HG02840 (cell line): ENCODE results near the gene PSMA6.
"Not testable (repeated sequence)": the region's sequence is repeated elsewhere in the genome, so short reads cannot be mapped to it uniquely, and the experiment has no call there.

Source experiments
- ATAC-seq: cut with Tn5 transposase; IDR thresholded peaks from one replicate; pipeline ENCODE4 v1.9.1; 2021; ENCODE audit warnings: mild to moderate bottlenecking, moderate library complexity, moderate number of reproducible peaks; ENCODE audit not compliant: unreplicated experiment, low FRiP score

Gene PSMA6

DNA sequence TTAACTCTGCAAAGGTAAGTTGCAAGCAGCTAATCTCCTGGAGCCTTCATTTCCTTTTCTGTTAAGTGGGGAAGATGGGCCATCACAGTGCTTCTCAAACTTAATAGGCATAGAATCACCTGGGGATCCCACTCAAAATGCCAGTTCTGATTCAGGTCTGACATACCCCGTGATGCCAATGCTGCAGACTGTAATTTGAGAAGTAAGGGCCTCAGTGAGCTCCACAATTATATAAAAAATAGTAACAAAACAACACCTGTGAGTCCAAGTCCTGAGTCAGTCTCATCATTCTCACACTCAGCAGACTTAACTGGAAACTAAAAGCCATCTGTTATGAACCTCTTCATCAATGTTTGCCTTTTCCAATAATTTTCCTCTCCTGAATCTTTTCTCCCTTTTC is 10.8 kb upstream of the PSMA6 start:
- ATAC-seq = no peak

DNA sequence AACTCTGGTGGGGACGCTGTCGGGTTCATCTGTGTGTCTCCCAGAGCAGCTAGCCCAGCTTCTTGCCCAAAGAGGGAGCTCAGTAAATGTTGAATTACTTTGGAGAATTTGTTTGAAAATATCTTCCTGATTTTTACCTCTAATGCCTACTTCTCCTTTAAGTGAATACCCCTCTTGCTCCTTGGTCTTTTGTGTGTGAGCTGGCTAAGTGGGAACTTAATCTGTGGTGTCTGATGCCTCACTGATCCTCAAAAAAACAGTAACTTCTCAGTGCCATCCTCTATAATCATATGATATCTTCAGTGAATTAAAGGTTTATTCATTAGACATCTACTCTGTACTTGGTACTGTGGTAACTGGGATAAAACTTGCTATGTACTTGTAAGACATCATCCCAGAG is 7.7 kb upstream of the PSMA6 start:
- ATAC-seq = no peak

DNA sequence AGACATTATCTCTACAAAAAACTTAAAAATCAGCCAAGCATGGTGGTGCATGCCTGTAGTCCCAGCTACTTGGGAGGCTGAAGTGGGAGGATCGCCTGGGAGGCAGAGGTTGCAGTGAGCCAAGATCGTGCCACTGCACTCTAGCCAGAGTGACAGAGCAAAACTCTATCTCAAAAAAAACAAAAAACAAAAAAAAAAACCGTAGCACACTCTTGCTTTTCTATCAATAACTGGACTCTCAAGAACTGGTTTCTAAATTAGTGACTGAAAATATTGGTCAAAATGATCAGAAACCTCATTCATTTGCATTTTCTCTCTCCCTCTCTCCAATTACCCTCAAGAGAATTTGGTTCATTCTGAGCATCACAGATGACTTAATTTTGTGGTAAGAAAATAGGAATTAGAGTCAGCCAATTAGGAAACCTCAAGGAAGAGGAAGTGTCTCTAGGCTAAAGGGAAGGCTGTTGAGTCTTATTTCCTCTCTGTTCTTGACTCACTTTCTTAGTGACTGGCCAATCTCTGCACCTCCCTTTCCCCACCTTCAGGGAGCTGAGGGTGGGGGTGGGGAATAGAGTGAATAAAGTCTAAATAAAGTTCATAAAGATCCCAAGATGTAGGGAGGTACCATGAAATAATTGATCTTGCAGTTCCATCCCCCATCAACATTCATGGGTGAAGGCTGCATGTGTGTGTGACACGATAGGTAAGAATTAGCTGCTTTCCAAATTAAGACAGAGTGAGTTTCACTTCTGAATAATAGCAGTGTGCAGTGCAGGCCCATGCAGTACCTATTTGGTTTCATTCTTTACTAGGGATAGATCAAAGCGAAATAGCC is 6.8 kb upstream of the PSMA6 start:
- peak; percentile 61 for ATAC-seq

DNA sequence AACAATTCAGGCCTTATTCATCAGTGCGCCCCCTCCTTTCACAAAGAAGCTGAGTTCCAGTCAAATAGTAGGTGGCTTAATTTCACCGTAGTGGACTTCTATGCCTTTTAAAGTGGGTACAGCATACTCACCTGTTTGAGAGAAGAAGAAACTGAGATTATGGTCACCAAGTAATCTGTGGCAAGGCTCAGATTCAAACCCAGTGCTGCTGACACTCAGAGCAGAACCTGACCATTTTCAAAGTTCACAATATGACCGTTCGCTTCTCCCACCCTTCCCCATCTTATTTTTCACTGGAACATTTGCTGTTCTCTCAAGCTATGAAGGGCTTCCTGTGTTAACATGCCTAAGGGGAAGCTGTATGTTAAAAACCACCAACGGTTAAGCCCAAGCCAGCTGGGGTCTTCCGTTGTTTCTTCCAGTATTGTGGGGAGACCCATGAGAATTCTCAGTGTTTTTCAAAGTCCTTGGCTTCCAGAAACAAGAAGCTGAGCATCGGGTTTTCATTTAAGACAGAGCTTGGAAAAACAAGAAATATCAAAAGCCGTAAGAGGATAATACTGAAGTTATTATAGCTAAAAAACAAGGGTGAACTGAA is 6.1 kb upstream of the PSMA6 start:
- ATAC-seq = no peak

DNA sequence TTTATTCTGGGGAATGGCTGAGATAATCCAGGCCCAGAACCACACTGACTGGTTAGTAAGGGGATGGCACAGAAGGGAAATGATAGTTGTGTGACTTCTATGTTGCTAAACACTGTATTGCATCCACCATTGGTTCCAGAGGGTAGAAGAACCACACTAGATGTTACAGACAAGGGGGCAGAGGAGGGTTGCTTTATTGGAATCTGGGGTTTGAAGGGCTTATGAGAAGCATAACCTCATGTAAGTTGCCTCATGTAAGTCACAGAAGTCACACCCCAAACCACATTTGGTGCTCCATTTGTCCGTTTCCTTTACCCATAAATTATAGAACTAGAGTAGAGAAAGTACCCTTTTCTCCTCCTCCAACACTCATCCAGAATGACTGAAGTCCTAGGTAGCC is 5.5 kb upstream of the PSMA6 start:
- no peak for ATAC-seq

DNA sequence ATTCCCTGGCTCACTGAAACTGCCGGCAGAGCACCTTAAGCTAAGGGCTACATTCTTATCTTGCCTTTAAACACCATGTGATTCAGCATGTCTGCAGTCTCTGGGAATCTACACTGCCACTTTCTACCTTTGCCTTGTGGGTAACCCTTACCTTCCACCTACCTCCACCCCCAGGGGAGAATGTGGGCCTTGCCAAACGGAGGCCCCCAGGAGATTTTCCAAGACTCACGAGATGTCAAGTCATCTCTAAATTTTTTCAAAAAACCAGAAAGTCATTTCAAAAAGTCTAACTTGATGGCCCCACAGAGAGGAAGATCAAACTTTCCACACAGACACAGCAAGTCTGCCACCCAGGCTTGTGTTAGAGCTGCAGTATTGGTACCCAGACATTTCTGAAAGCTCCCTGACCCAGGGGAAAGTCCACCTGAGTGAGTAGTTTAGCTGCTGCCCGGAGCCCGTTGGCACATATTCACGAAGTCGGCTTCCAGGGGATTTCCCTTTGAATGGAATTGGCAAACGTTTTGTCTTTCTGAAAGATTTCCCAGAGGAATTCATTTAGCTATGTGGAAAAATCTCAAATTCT is 4.7 kb upstream of the PSMA6 start:
- ATAC-seq = no peak

DNA sequence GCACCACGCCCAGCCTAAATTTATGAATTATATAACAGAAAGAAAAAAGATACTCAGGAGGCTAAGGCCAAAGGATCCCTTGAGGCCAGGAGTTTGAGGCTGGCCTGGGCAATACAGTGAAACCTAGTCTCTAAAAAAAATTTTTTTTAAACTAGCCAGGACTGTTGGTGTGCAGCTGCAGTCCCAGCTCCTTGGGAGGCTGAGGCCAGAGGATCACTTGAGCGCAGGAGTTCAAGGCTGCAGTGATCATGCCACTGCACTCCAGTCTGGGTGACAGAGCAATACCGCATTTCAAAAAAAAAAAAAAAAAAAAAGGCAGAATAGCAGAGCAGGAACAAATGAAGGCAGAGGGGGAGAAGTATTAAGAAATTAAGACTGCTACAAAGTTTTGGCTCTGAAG is 2.6 kb upstream of the PSMA6 start:
- no peak for ATAC-seq

DNA sequence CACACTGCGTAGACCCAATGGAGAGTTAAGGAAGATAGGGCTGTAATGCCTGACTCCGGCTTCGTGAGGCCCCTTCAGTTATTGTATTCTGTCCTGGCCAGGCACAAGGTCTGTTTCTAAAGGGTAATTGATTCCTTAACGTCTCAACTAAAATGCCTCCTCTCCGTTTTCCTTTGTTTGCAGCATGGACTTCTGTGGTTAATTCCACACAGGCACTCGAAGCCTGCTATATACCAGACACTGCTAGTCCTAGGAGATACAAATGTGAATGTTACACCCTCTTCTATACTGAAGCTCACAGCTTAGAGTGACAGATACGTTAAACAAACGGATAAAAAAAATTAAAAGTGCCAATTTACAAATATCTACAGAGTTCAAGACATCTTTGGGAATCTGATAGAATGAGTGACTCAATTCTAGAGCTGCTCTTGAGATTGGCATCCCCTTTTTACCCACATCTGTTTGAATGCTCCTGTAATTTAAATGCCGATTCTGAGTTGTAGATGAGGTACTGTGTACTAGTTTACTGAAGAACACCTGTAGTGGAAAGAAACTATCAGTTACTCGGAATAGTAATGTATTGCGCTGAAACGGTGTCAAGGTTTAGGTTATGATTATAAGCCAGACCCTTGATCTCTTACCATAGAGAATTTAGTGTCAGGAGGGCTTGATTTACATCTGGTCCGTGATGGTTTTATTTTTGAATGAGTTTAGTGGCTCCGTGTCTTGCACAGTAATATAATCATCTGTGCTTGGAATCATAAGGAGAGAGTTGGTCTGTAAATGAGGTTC is 784 bp downstream of the PSMA6 start:
- ATAC-seq = no peak

DNA sequence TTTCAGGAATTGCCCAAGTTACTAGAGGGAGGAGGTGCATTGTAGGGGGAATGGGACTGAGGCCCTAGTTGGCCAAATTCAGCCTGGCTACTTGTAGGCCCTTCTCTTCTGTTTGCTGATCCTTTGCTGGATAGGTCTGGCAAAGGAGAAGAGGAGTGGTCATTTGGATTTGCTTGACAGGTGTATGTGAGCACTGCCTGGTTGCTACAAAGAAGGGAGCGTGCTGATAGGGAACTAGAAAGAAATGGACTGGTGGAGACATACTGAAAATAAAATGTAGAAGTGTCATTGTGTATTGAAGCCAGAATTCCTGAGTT is 3.6 kb downstream of the PSMA6 start:
- ATAC-seq = no peak

DNA sequence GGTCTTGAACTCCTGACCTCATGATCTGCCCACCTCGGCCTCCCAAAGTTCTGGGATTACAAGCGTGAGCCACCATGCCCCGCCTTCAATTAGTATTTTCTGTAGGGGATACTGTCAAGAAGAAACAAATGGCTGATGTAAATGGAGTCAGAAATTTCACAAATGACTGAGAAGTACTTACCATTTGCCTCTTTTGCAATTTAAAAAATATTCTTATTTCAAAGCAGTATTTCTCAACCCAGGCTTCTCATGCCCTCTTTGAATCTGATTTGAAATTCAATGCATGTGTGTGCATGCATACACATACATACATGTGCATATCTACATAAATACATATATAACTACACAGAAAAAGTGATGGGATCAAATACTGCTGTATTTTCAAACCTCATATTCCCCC is 4.4 kb downstream of the PSMA6 start:
- ATAC-seq = no peak

DNA sequence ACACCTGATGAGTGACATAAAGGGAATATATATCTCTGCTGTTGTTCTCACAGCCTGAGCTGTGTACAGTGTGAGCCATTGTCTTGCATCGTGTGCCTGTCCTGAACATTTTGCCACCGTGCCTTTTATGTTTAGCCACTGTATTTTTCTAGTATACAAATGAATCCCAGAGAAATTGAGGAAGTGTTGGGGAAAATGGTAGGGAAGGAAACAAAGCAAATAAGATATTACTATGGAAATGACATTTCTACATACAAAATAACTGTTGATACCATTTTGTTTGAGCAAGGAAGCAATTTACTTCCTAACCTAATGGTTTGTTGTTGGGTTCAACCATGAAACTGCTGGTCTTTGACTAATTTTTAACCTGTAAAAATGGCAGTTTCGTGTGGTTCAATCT is 5.5 kb downstream of the PSMA6 start:
- no peak for ATAC-seq

DNA sequence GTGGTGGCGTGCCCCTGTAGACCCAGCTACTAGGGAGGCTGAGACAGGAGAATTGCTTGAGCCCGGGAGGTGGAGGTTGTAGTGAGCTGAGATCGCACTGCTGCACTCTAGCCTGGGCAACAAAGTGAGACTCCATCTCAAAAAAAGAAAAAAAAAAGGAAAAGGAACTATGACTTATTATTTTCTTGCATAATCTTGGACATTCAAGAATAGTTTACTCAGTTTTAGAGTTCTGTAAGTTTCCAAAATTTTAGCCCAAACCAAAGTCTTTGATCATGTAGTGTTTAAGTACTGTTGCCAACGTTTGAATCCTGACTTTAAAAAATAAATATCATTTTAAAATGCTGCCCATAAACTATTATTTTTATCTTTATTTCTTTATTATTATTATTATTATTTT is 6.2 kb downstream of the PSMA6 start:
- ATAC-seq = no peak

DNA sequence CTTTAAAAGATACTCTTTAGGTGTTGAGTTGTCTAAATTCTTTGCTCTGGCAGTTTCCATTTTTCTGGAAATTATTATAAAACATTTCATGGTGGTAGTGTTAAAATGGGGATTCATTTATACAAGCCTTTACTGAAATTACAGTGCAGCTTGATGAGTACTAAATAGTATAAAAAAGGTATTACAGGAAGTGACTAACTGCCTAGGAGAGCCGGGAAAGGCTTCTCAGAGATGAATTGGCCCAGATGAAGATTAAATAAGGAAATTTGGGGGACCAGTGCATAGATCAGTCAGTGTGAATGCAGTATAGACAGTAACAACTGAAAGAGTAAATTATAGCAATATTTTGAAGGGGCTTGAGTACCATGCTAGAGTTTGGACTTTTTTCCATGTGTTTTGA is 7.5 kb downstream of the PSMA6 start:
- ATAC-seq = no peak

DNA sequence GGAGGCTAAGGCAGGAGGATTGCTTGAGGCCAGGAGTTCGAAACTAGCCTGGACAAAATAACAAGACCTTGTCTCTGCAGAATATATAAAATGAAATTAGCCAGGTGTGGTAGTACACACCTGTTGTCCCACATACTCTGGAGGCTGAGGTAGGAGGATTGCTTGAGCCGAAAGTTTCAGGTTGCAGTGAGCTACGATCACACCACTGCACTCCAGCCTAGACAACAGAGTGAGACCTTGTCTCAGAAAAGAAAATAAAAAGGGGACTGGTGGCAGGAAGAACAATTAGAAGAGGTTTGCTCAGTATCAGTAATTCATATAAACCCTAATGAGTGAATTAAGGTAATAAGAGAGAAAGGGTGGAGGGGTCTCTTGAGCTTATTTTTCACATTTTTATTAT is 8.0 kb downstream of the PSMA6 start:
- ATAC-seq = no peak

DNA sequence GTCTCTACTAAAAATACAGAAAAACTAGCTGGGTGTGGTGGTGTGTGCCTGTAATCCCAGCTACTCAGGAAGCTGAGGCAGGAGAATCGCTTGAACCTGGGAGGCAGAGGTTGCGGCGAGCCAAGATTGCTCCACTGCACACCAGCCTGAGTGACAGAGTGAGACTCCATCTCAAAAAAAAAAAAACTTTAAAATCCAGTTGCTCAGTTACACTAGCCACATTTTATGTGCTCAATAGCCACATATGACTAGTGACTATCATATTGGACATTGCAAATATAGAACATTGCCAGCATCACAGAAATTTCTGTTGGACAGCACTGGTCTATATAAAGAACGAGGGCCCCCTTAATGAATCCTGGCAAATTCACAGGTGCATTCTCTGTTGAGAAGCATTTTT is 9.2 kb downstream of the PSMA6 start:
- not testable (repeated sequence) for ATAC-seq

DNA sequence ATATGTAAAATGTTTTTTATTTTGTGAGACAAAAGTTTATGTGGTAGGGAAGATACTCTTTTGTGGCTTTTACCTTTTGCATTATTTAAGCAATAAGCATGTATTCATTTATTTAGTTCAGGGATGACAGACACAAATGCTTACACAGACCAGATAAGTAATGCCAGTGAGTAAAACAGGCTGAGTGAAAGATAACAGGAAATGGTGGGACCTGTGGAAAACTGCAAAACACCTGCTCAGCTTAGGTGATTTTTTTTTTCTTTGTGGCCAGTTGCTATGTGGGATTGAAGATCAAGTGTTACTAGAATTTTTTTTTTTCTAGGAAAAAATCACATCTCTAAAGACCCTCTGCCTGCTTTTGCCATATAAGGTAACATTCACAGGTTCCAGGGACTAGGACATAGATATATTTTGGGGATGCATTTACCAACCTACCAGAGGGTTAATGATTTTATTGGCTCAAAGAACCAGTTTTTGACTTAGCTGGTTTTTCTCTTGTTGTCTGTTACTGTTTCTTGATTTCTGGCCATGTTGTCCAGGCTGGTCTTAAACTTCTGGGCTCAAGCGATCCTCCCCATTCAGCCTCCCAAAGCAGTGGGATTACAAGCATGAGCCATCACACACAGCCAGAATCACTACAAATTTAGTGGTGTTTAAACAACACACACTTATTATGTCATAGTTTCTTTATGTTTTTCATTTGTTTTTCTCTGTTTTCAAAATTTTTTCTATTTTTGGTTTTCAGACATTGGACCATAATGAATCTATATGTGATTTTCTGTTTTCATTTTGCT is 9.8 kb downstream of the PSMA6 start:
- ATAC-seq = no peak

DNA sequence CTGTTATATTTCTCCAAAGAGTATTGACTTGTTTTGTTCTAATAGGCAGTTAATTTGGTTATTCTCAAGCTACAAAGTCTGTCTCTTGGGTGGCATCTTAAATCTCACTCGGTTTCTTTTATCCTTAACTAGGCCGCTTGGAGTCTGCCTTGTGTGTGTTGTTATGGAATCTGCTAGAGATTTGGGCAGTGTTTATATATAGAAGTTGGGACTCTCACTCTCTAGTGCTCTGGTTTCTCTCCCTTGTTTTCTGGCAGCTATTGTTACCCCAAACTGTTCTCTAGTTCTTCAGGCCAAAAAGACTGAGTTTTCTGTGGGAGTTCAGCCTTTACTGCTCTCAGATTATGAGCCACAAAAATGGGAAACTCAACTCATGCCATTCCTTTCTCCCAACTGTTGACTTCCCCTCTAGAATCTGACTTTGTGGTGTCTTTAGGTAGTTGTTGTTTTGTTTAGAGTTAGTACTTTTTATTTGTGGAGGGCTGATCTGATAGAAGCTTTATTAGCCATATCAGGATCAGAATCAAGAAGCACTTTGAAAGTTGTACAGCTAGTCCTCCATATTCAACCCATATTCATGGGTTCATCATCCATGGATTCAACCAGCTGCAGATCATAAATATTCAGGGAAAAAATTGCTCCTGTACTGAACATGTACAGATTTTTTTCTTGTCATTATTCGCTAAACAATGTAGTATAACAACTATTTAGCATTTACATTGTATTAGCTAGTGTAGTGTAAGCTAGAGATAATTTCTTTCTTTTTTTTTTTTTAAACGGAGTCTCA is 11.2 kb downstream of the PSMA6 start:
- ATAC-seq = no peak

DNA sequence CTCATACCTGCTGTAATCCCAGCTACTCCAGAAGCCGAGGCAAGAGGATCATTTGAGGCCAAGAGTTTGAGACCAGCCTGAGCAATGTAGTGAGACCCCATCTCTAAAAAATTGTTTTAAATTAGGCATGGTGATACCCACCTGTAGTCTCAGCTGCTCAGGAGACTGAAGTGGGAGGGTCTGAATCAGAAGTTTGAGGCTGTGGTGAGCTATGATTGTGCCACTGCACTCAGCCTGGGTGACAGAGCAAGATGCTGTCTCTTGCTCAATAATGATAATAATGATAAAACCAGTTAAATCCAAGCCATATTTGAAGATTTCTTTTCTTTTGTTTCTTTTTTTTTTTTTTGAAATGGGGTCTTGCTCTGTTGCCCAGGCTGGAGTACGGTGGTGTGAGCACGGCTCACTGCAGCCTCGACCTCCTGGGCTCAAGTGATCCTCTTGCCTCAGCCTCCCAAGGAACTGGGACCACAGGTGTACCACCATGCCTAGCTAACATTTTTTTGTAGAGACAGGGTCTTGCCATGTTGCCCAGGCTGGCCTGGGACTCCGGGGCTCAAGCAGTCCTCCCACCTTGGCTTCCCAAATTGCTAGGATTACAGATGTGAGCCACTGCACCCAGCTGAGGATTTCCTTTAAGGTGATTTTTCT is 12.8 kb downstream of the PSMA6 start:
- no peak for ATAC-seq

DNA sequence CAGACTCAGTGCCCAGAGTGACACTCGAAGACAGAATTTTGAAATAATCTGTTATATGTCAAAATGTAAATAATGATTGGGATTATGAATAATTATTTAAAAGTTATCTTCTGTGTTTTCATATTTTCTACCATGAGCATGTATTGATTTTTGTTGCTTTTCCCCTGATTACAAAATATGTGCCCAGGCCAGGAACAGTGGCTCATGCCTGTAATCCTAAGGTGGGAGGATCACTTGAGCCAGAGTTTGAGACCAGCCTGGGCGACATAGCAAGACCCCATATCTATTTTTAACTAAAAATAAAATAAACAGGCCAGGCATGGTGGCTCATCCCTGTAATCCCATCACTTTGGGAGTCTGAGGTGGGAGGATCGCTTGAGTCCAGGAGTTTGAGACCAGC is 13.5 kb downstream of the PSMA6 start:
- ATAC-seq = no peak
